GM12873 (cell line): ENCODE data around the gene MICOS13.

Source experiments
- CTCF ChIP-seq: IDR thresholded peaks from 2 replicates; pipeline ENCODE4 v1.5.1; 2012; ENCODE audit warnings: low read depth, mild to moderate bottlenecking, moderate library complexity, low read length, control low read depth; ENCODE audit not compliant: insufficient read depth; ENCODE audit errors: missing control alignments

MICOS13 gene

GRCh38 chr19:5697022-5697889, 16.9 kb upstream of the MICOS13 start:
- TF ChIP-seq CTCF: no peak

- TF ChIP-seq CTCF: no peak
Measured at GRCh38 chr19:5696196-5697021, 16.1 kb upstream of the MICOS13 start.

GRCh38 chr19:5695649-5696195, 15.4 kb upstream of the MICOS13 start:
- no peak for TF ChIP-seq CTCF

GRCh38 chr19:5694956-5695648, 14.8 kb upstream of the MICOS13 start:
- TF ChIP-seq CTCF: no peak

- TF ChIP-seq CTCF: no peak
Measured at GRCh38 chr19:5694167-5694955, 14.0 kb upstream of the MICOS13 start.

- TF ChIP-seq CTCF: no peak
Measured at GRCh38 chr19:5693195-5694166, 13.2 kb upstream of the MICOS13 start.
